Colonic mucosa (tissue), 4 donors: Measurements from ENCODE around the gene MAML2. TPM values are rescaled to one million over a fixed set of nuclear protein-coding genes. Genes with fewer than 3 reads are reported as not detected.

Source experiments
- DNase-seq: peaks from one replicate; pipeline ENCODE4 v3.0.0-alpha.2; 2020
- H3K27ac ChIP-seq: fragments of 200-600 bp; one replicate; pipeline ENCODE4 v1.8.0; 2021
- H3K27me3 ChIP-seq: fragments of 200-600 bp; one replicate; pipeline ENCODE4 v1.8.0; 2021
- H3K36me3 ChIP-seq: fragments of 200-600 bp; one replicate; pipeline ENCODE4 v1.8.0; 2021
- H3K4me1 ChIP-seq: fragments of 200-600 bp; one replicate; pipeline ENCODE4 v1.8.0; 2021; ENCODE audit warnings: mild to moderate bottlenecking
- H3K4me3 ChIP-seq: fragments of 200-600 bp; one replicate; pipeline ENCODE4 v1.8.0; 2021
- H3K9ac ChIP-seq, 2 donors: one replicate each; pipeline ENCODE4 v1.7.0; 2013; ENCODE audit warnings: control low read depth in 2 of 2, low read depth in 2 of 2, low read length in 2 of 2
- H3K9me3 ChIP-seq: fragments of 200-600 bp; one replicate; pipeline ENCODE4 v1.8.0; 2021
- intact Hi-C: fragments of 100-400 bp; cut with DNase I; formaldehyde crosslinking; loops from one replicate; pipeline ENCODE4 v1.14.1; 2022
- total RNA-seq, 2 donors: library from RNA; stranded (reverse); fragmentation: NEBNext Ultra II Directional in 1 of 2; extraction: Animal tissue kit (Norgen Biotek cat#: 25700) in 1 of 2; gene quantifications; one replicate each; pipeline ENCODE4 v1.2.1, GENCODE V29; 2021
- TF ChIP-seq, protein P1 (sequence below): fragments of 200-600 bp; IDR thresholded peaks from one replicate; pipeline ENCODE4 v1.8.0; 2022; ENCODE audit warnings: antibody characterized with exemption, mild to moderate bottlenecking
- donor health status: healthy.
- donor health status: DM: no; HTN: no; CAD: no.
- donor health status: DM: no; HTN: no; CAD: no.

The MAML2 gene
- total RNA-seq, 2 donors from 2014 or later: 10.4 to 11.0 TPM

DNA sequence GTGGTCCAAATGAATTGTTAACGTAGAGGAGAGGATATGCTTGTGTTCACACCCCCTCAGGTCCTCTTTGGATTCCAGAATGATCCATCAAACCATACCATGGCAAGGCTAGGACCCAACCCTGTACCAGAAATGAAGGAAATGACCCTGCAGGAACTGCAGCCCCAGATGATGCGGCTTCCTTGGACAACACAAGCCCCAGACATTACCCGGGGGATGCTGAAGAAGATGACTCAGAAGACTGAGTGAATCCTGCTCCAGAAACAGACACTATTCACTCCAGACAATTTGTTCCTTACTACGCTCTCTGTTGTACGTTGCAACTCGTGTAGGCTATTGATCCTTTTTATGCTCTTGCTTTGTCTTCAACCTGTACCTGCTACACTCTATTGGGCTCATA, 403.9 kb downstream of the MAML2 start:
- H3K4me3 ChIP-seq: no peak overlapping the region
- no peaks in the 10 kb centered on the region for H3K4me1 ChIP-seq
- no peak for DNase-seq
- no peaks in the 10 kb centered on the region for H3K9me3 ChIP-seq
- no peaks in the 10 kb centered on the region for H3K27me3 ChIP-seq
- no peak overlapping the region for H3K27ac ChIP-seq
- H3K36me3 ChIP-seq: no peaks in the 10 kb centered on the region
- H3K9ac ChIP-seq: no peak overlapping the region
- intact Hi-C loops: no loop called here
- TF ChIP-seq, protein P1, sequence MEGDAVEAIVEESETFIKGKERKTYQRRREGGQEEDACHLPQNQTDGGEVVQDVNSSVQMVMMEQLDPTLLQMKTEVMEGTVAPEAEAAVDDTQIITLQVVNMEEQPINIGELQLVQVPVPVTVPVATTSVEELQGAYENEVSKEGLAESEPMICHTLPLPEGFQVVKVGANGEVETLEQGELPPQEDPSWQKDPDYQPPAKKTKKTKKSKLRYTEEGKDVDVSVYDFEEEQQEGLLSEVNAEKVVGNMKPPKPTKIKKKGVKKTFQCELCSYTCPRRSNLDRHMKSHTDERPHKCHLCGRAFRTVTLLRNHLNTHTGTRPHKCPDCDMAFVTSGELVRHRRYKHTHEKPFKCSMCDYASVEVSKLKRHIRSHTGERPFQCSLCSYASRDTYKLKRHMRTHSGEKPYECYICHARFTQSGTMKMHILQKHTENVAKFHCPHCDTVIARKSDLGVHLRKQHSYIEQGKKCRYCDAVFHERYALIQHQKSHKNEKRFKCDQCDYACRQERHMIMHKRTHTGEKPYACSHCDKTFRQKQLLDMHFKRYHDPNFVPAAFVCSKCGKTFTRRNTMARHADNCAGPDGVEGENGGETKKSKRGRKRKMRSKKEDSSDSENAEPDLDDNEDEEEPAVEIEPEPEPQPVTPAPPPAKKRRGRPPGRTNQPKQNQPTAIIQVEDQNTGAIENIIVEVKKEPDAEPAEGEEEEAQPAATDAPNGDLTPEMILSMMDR: no peak

- Histone ChIP-seq H3K9ac (no peak overlapping the region), H3K36me3 (no peaks in the 10 kb centered on the region), H3K4me3 (no peak overlapping the region), H3K27me3 (no peaks in the 10 kb centered on the region), H3K27ac (no peak overlapping the region), H3K9me3 (no peaks in the 10 kb centered on the region), H3K4me1 (no peaks in the 10 kb centered on the region)
- TF ChIP-seq, protein P1: no peak
- intact Hi-C loops: no loop called here
- DNase-seq: no peak
Observed at GRCh38 chr11:95937358-95937757, 405.6 kb downstream of the MAML2 start.

DNA sequence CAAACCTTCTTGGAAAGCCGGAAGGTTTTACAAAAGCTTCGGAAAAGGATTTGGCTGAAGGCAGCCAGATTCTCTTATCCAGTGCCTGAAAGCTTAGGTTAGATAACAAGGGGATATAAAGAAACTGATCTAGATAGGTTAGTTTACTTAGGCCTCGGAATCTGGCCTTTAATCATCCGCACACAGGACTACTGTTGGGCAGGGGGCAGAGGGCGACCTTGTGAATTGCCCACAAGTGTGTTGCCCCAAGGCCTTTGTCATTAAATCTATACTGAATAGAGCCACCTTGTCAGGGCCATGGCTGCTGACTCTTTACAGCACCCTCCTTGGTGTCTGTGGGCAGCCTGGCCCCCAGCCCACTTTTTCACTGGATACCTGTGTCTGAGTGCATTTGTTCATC, 409.4 kb downstream of the MAML2 start:
- Histone ChIP-seq H3K4me3 (no peak overlapping the region), H3K27me3 (no peaks in the 10 kb centered on the region), H3K4me1 (no peaks in the 10 kb centered on the region), H3K9ac (no peak overlapping the region), H3K36me3 (no peaks in the 10 kb centered on the region), H3K27ac (no peak overlapping the region), H3K9me3 (no peaks in the 10 kb centered on the region)
- TF ChIP-seq, protein P1: no peak
- DNase-seq: no peak
- intact Hi-C loops: no loop called here

- TF ChIP-seq, protein P1: no peak
- intact Hi-C loops: no loop called here
- Histone ChIP-seq H3K9me3 (no peaks in the 10 kb centered on the region), H3K4me1 (no peaks in the 10 kb centered on the region), H3K36me3 (no peaks in the 10 kb centered on the region), H3K4me3 (no peak overlapping the region), H3K27ac (no peak overlapping the region), H3K27me3 (no peaks in the 10 kb centered on the region), H3K9ac (no peak overlapping the region)
- DNase-seq: no peak
Observed at GRCh38 chr11:95931916-95932315, 411.1 kb downstream of the MAML2 start.

DNA sequence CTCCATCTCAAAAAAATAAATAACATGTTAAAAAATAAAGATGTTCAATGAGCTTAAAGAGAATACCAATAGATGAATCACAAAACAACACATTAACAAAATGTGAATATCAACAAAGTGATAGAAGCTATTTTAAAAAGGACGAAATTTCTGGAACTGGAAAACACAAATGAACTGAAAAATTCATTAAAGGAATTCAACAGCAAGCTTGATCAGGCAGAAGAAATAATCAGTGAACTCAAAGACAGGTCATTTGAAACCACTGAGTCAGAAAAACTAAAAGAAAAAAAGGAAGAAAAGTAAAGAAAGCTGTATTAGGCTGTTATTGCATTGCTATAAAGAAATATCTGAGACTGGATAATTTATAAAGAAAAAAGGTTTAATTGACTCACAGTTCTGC, 412.0 kb downstream of the MAML2 start:
- no peaks in the 10 kb centered on the region for H3K4me1 ChIP-seq
- H3K4me3 ChIP-seq: no peak overlapping the region
- intact Hi-C loops: no loop called here
- H3K27me3 ChIP-seq: no peaks in the 10 kb centered on the region
- no peaks in the 10 kb centered on the region for H3K36me3 ChIP-seq
- H3K27ac ChIP-seq: no peak overlapping the region
- no peaks in the 10 kb centered on the region for H3K9me3 ChIP-seq
- DNase-seq: no peak
- H3K9ac ChIP-seq: no peak overlapping the region
- TF ChIP-seq, protein P1: no peak

GRCh38 chr11:95926726-95927125, 416.3 kb downstream of the MAML2 start:
- Histone ChIP-seq H3K9me3 (no peaks in the 10 kb centered on the region), H3K9ac (no peak overlapping the region), H3K27me3 (no peaks in the 10 kb centered on the region), H3K36me3 (no peaks in the 10 kb centered on the region), H3K4me1 (no peaks in the 10 kb centered on the region), H3K4me3 (no peak overlapping the region), H3K27ac (no peak overlapping the region)
- DNase-seq: no peak
- intact Hi-C loops: loop anchor here (10.0 kb wide), 2 partner anchors 68 to 458 kb away; partner anchors contain the start of gene CCDC82
- TF ChIP-seq, protein P1: no peak
